Stimulated activated CD8-positive, alpha-beta memory T cell treated with anti-CD3 and anti-CD28 coated beads, Interleukin-12 subunit alpha, Interleukin-12 subunit beta, amount 100 ng/mL, for 1 hour (primary cell): ENCODE results near the gene SAPCD1.
A peak's percentile ranks its signal among the peaks of the same experiment; 100 is the strongest.
"Not testable (repeated sequence)": the region's sequence is repeated elsewhere in the genome, so short reads cannot be mapped to it uniquely, and the experiment has no call there.

Experiments
- DNase-seq: peaks from one replicate; pipeline ENCODE4 v3.0.0-alpha.2; 2020; ENCODE audit warnings: low read depth

The SAPCD1 gene

GRCh38 chr6:31801031-31801927 is 38.8 kb downstream of the SAPCD1 start:
- not testable (repeated sequence) for DNase-seq

GRCh38 chr6:31805939-31806469 is 43.5 kb downstream of the SAPCD1 start:
- no peak for DNase-seq

- peak; percentile 95 for DNase-seq
These were observed 44.2 kb downstream of the SAPCD1 start, which contains the start of gene LSM2 for GRCh38 chr6:31806470-31807272. TSS of gene LSM2 (minus strand) at chr6:31806966. CDS start at chr6:31806757, 209 bp downstream.

GRCh38 chr6:31808599-31808998 is 46.1 kb downstream of the SAPCD1 start:
- not testable (repeated sequence) for DNase-seq

GRCh38 chr6:31811645-31812044 is 49.2 kb downstream of the SAPCD1 start:
- no peak for DNase-seq

GRCh38 chr6:31813465-31813849 is 51.0 kb downstream of the SAPCD1 start:
- no peak for DNase-seq
